D341Med (cell line): ENCODE results near the gene MYOM1.
A peak's percentile ranks its signal among the peaks of the same experiment; 100 is the strongest.
"Not testable (repeated sequence)": the region's sequence is repeated elsewhere in the genome, so short reads cannot be mapped to it uniquely, and the experiment has no call there.

ENCODE experiments used
- DNase-seq: peaks from one replicate; pipeline ENCODE4 v3.0.0; 2012; ENCODE audit warnings: low spot score

The MYOM1 gene

DNA sequence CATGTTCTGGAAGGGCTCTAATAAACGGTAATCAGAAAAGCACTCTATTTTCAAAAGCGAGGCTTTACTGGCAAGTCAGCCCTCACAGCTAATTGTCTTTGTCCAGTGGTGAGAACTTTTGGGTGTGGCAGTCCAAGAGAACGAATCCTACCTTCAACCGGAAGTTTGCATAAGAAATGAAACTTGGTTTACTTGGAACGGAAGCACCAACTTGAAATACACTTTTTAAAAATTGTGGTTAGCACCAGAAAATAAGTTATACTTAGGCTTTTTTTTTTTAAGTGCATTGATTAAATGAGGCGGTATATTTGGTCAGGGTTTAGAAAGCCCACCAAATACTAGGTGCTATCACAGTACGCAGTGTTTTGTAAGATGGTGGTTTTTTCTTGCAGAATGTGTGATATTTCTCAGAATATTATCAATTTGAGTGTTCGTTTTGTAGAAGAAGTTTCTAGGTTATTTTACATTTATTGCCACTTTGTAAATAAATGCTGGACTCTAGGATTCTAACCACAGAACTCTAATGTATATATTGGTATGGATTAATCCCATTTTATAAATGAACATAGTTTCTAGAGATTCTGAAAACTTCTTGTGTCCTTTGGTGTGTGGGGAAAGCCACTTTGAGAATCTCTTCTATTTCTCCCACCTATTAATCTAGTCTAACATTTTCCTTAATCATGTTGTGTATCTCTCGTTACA lies 29.0 kb upstream of the MYOM1 start:
- DNase-seq, result no peak

GRCh38 chr18:3248062-3248657 lies 28.4 kb upstream of the MYOM1 start:
- no peak for DNase-seq

GRCh38 chr18:3247240-3248061 lies 27.7 kb upstream of the MYOM1 start, which contains the start of gene MYL12A:
Gene MYL12A (plus strand): TSS chr18:3247801. CDS start chr18:3253248, 5,447 bp downstream.
- peak; percentile 100 for DNase-seq

- DNase-seq, result no peak
These were observed 27.0 kb upstream of the MYOM1 start for GRCh38 chr18:3246635-3247239.

DNA sequence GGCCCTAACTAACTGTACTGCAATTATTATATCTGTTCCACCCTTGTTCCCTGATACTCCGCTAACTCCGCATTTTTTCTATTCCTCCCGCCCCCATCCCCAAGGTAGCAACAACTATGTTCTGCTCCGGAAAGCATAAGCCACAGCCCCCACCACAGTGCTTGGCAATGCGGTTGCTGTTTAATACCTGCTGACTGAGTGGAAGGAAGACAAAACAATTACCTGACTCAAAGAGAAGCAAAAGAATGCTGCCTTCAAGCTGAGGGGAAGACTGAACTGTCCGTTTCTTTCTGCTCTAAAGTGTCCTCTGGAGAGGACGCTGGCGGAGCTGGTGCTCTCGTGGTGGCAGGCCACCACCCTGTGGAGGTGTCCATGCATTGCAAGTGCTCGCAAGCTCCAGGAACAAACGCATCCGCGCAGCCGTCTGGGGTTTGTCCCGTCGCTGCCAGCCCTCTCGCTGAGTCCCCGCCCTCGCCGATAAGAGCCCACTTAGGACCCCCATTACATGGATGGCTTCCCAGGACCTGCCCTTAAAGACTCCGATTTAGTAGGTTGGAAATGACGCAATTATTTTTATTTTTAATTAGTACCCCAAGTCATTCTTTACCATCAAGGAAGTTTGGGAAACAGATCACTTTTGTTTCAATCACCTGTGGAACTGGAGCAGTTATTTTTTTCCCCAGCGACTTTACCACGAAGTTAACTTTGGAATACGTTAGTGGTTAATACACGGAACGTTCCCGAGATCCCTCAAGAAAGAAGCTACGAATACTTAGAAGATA lies 26.3 kb upstream of the MYOM1 start:
- DNase-seq, result peak; percentile 92

DNA sequence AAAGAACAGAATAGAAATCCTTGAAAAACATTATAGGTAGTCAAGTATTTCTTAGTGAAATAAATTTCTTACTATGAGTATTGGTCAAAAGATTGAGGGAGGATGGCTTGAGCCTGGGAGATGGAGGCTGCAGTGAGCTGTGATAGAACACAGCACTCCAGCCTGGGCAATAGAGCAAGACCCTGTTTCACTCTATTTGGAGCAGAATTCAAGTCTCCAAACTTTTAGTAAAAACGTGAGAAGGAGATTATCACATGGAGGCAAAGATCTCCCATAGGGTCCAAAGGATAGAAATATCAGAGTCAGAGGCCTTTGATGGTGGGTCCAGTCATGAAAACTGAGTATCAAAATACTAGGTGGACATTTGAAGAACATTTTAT lies 25.4 kb upstream of the MYOM1 start:
- no peak for DNase-seq

DNA sequence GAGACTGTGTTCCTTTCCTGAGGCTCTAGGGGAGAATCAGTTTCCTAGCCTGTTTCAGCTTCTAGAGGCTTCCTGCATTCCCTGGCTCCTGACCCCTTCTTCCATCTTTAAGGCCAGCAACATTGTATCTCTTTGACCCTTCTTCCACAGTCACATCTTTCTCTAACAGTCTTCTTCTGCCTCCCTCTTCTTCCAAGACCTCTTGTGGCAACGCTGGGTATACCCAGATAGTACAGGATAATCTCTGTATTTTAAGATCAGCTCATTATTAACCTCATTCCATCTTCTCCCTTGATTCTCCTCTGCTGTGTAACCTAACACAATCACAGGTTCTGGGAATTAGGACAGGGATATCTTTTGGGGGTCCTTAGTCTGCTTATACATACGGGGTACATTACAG lies 19.0 kb upstream of the MYOM1 start:
- DNase-seq, result no peak

DNA sequence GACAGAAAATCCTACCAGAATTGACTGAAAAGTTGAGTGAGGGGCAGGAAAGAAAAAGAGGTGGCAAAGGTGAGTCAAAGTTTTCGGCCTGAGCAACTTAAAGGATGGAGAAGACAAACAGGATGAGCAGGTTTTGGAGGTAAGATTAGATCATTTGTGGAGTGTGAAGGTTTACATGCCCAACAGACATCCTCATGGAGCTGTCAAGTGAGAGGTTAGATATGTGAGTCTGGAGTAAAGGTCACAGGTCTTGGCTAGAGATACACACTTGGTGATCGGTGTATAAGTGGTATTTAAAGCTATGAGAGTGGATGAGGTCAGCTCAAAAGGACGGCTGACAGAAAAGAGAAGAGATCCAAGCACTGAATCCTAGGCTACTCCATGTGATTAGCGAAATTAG lies 16.7 kb upstream of the MYOM1 start:
- DNase-seq, result no peak

GRCh38 chr18:3235846-3236245 lies 16.1 kb upstream of the MYOM1 start:
- no peak for DNase-seq

- DNase-seq, result no peak
These were observed 14.7 kb upstream of the MYOM1 start for GRCh38 chr18:3234457-3234856.

GRCh38 chr18:3233433-3234168 lies 13.8 kb upstream of the MYOM1 start:
- no peak for DNase-seq

- DNase-seq, result no peak
These were observed 13.2 kb upstream of the MYOM1 start for GRCh38 chr18:3233004-3233403.

GRCh38 chr18:3230401-3231334 lies 10.9 kb upstream of the MYOM1 start:
- no peak for DNase-seq

DNA sequence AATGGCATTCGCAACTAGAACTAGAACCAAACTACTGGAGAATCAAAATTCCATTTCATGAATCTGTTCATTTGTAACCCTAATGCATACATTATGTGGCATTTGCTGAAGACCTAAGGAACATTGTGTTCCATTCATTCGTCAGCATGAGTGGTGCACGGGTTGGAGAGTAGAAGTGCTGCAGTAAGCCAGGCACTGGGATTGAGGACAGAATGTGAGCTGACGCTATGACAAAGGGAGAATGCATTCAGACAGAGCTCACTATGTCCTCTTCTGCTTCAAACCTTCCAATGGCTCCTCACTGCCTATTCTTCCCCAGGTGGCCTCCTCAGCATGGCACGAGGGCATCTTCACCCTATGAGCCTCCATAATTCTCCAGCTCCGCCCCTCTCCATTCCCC lies 6.3 kb upstream of the MYOM1 start:
- no peak for DNase-seq

DNA sequence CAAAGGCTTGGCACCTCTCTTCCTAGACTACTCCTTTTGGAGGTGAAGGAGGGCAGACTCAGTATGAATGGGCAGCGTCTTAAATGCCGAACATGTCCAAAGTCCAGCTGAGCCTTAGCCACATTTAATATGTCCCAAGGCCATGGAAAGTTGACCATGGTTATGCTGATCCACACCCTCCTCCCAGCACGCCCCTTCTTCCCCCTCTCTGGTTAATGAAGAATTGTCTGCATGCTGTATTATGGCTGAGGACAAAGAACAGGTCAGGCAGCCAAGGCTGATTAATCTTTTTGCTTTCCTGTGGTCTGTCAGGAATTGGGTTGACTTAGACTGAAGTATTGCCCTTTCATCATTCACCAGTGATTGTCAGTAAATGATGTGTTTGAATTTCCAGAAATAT lies 5.8 kb upstream of the MYOM1 start:
- no peak for DNase-seq

DNA sequence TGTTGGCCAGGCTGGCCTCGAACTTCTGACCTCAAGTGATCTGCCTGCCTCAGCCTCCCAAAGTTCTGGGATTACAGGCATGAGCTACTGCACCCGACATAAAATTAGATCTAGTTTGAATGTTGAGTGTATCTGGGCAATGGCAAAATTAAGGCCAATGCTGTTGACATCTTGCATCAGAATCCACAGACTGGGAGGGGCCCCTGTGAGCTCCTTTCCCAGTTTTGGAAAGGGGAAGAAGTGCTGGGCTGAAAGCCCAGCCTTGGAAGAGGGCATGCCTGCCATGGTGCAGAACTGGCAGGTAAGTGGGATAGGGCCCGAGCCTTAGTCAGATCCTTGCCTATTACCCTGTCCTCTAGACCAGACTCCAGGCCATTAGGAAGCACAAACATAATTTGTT lies 4.5 kb upstream of the MYOM1 start:
- no peak for DNase-seq

- DNase-seq, result no peak
These were observed 3.6 kb upstream of the MYOM1 start for GRCh38 chr18:3223356-3223755.

- DNase-seq, result no peak
These were observed 1.7 kb upstream of the MYOM1 start for GRCh38 chr18:3221496-3221895.

- not testable (repeated sequence) for DNase-seq
These were observed 1.1 kb upstream of the MYOM1 start for GRCh38 chr18:3220868-3221267.

DNA sequence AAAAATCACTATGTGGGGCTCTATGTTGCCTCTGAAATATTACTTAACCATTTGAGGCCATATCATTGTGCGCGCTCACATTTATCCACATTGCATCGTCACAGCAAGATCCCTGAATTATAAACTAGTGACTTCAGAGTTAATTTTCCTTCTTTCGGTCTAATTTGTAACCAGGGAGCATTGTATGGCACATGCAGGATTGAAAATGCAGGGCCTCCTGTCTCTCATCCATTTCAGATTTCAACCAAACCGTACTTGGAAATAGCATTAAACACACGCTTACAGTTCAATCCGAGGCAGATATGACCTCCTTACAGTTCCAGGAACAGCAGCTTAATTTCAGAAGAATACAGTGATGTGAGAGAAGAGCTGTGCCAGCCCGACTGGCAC lies 532 bp downstream of the MYOM1 start:
- no peak for DNase-seq
